Colon (tissue), 2 donors: ENCODE data around the gene DCAF8L2.
A peak's percentile ranks its signal among the peaks of the same experiment; 100 is the strongest.
"Not testable (repeated sequence)": the region's sequence is repeated elsewhere in the genome, so short reads cannot be mapped to it uniquely, and the experiment has no call there.

ENCODE experiments used
- FAIRE-seq: peaks from 2 replicates; lab custom pipeline; 2012; peaks lifted over from hg19 to GRCh38; lab: Jason Lieb, UNC
- donor health status: control.
- donor health status: control.

DCAF8L2 gene

GRCh38 chrX:27679281-27679680, 89.1 kb downstream of the DCAF8L2 start:
- FAIRE-seq: no peak

GRCh38 chrX:27680726-27681125, 90.6 kb downstream of the DCAF8L2 start:
- peak; percentile 41 for FAIRE-seq

DNA sequence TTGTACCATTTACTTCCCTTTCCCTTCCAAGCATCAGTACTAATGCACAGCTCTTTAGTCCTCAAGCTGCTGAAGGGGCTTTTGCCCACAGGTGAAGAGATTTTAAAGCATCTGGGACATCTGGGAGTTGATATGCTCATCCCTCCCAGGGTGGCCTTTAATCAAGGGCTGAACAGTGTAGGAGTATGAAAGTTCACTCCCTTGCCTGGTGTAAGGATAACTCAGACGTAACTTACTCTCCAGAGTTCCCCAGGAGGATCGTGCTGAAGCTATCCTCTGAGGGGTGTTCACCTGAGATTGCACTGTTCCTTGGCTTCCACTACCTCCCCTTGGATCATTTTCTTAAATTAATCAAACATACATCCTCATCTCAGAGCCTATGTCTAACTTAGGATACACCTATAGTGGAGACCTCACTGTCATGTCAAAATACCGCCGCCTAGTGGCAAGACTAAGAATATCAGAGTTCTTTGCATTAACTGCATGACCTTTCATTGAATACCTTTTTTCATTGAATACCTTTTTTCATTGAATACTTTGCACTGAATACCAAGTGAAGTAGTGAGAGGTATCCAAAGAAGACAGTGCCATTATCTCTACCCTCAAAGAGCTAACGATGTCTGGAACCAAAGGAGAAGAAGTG, 93.5 kb downstream of the DCAF8L2 start:
- FAIRE-seq: not testable (repeated sequence)

DNA sequence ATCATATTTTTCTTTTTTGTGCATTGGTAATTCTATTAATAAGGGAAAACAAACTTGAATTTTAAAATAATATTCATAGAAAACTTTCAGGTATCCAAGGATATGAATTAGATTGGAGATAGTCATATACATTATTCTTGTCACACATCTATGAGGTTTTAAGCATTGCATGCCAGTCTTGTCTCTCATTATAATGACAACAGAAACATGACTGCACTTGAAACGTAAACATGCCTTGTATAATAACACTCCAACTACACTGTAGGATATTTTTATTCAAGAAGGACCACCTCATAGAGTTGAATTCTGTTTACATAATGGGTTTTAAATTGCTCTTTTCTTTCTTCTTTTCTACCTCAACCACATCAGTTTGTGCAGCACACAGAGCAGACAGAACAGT, 104.5 kb downstream of the DCAF8L2 start:
- peak; percentile 87 for FAIRE-seq

GRCh38 chrX:27706526-27706925, 116.4 kb downstream of the DCAF8L2 start:
- FAIRE-seq: peak; percentile 89

GRCh38 chrX:27715610-27716009, 125.5 kb downstream of the DCAF8L2 start:
- no peak for FAIRE-seq

DNA sequence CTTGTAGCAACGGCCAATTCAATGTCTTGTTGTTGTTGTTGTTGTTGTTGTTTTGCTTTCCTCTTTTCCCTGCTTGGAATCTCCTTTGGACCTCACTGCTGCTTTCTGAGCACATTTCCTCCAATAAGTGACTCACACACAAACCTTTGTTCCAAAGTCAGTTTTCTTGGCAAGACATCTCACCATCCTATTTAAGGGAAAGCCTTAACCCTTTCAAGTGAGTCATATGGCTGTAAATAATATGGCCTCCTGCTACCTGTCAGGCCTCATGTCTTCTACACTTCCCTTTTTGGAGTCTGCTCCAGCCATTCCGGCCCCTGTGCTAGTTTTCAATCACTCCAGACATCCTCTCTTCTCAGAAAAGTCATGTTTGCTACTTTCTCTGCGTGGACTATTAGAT, 138.1 kb downstream of the DCAF8L2 start:
- no peak for FAIRE-seq

GRCh38 chrX:27731962-27732361, 141.8 kb downstream of the DCAF8L2 start:
- peak; percentile 71 for FAIRE-seq

GRCh38 chrX:27735914-27736313, 145.8 kb downstream of the DCAF8L2 start:
- FAIRE-seq: no peak

DNA sequence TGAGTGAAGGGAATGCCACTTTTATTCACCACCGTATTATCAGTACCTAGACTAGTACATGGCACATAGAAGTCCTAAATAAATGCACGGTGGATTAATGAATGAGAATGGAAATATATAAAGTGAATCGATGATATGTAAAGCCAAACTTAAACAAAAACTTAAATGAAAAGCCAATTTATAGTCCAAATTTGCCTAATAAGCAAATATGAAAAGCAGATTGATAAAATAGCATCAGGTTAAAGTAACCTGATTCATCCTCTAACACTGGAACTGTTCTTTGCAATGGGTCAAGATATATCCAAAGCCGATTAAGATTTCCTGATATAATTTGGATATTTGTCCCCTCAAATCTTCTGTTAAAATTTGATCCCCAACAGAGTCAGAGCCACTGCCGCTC, 150.8 kb downstream of the DCAF8L2 start:
- no peak for FAIRE-seq

- FAIRE-seq: not testable (repeated sequence)
These were observed 153.4 kb downstream of the DCAF8L2 start for GRCh38 chrX:27743521-27743920.

- FAIRE-seq: no peak
These were observed 156.4 kb downstream of the DCAF8L2 start for GRCh38 chrX:27746516-27746915.

GRCh38 chrX:27750298-27750697, 160.2 kb downstream of the DCAF8L2 start:
- not testable (repeated sequence) for FAIRE-seq

DNA sequence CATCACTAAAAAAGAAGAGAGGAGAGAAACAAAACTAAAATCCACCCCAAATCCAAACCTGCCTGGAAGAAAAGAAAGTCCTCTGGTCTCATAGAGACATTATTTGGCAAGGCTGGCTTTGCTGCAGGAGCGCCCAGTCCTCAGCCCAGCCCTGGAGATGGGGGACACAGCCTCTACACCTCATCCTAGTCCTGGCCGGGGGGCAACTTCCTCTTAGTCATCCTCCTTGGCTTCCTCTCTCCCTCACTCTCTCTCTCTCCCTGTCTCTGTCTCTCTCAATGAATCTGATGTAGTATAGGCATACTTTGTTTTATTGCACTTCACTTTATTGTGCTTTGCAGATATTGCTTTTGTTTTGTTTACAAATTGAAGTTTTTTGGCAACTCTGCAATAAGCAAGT, 161.8 kb downstream of the DCAF8L2 start:
- no peak for FAIRE-seq

- FAIRE-seq: no peak
These were observed 175.6 kb downstream of the DCAF8L2 start for GRCh38 chrX:27765718-27766117.

DNA sequence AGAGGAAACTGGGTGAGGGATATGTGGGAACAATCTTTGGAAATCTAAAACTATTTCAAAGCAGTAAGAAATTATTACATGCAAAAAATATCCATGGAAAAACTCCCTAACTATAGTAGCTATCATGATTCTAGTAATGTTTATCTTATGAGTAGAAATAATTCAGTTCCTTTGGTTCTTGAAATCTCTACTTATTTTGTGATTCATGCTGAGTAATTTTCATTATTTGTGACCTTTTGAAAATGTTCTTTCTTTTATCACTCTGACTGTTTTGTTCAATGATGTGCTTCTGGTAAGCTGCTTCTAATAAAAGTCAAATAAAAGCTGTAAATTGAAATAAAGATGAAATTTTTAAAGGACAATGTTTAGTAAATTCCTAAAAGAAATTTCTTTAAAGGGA, 177.2 kb downstream of the DCAF8L2 start:
- FAIRE-seq: peak; percentile 49

DNA sequence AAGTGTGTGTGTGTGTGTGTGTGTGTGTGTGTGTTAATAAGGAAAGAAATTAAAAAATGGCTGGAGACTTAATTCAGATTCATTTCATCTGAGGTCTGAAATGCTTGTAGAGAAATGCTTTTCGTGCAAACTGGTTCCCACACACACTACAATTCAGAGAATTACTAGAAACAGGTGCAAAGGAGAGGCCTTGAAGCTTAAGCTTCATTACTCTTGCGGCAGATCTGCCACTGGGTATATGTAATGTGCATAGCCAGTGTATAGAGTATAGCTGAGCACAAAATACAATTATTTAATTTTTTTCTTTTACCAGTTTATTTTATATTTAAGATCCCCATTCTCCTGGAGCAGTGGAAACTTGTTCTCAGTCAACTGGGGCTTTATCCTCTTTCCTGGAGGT, 185.8 kb downstream of the DCAF8L2 start:
- no peak for FAIRE-seq

- no peak for FAIRE-seq
These were observed 206.6 kb downstream of the DCAF8L2 start for GRCh38 chrX:27796640-27797257.

GRCh38 chrX:27797575-27797974, 207.4 kb downstream of the DCAF8L2 start:
- FAIRE-seq: no peak
